Measurements from ENCODE around the gene MLLT6. TPM values are rescaled to one million over a fixed set of nuclear protein-coding genes. Genes with fewer than 3 reads are reported as not detected.

MLLT6 gene
- total and polyA plus RNA-seq, 8 donors = 80.0 to 143 (median 116) TPM

DNA sequence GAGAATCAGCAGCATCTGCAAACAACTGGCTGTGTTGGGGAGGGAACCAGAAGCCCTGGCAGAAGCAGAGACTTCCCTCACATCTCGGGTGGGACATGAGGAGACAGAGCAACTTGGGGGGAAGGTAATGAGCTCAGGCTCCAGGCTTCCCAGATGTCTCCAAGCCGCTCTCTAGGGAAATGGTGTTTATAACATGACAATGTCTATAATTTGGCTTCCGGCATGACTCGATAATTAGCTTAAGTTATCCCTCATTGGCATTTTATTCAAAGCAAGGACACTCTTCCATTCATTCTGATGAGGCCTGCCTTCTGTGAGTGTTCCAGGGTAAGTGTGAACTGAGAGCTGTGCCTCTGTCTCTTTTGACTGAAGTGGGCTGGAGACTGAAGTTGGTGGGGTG, 14.7 kb upstream of the MLLT6 start:
- no peaks in the 10 kb centered on the region for H3K27me3 ChIP-seq
- no peaks in the 10 kb centered on the region for H3K9me3 ChIP-seq
- no peak overlapping the region for H3K4me3 ChIP-seq
- intact Hi-C loops (cut with DNase I) = no loop called here
- no peak overlapping the region for H3K27ac ChIP-seq
- H3K4me1 ChIP-seq = peaks cover 4 to 13% of the 10 kb centered on the region in 2 donors
- ATAC-seq = no peak
- TF ChIP-seq, protein P1, sequence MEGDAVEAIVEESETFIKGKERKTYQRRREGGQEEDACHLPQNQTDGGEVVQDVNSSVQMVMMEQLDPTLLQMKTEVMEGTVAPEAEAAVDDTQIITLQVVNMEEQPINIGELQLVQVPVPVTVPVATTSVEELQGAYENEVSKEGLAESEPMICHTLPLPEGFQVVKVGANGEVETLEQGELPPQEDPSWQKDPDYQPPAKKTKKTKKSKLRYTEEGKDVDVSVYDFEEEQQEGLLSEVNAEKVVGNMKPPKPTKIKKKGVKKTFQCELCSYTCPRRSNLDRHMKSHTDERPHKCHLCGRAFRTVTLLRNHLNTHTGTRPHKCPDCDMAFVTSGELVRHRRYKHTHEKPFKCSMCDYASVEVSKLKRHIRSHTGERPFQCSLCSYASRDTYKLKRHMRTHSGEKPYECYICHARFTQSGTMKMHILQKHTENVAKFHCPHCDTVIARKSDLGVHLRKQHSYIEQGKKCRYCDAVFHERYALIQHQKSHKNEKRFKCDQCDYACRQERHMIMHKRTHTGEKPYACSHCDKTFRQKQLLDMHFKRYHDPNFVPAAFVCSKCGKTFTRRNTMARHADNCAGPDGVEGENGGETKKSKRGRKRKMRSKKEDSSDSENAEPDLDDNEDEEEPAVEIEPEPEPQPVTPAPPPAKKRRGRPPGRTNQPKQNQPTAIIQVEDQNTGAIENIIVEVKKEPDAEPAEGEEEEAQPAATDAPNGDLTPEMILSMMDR (IDR thresholded peaks at IDR 0.05) = no peak
- no peaks in the 10 kb centered on the region for H3K36me3 ChIP-seq
- no peak for DNase-seq

GRCh38 chr17:38691154-38691553, 13.9 kb upstream of the MLLT6 start:
- Histone ChIP-seq H3K36me3 (no peaks in the 10 kb centered on the region), H3K4me3 (no peak overlapping the region), H3K9me3 (no peaks in the 10 kb centered on the region), H3K4me1 (peaks cover 4 to 17% of the 10 kb centered on the region in 2 donors), H3K27me3 (no peaks in the 10 kb centered on the region), H3K27ac (no peak overlapping the region)
- TF ChIP-seq, protein P1 (IDR thresholded peaks at IDR 0.05) = no peak
- DNase-seq = no peak
- intact Hi-C loops (cut with DNase I) = no loop called here
- ATAC-seq = no peak

DNA sequence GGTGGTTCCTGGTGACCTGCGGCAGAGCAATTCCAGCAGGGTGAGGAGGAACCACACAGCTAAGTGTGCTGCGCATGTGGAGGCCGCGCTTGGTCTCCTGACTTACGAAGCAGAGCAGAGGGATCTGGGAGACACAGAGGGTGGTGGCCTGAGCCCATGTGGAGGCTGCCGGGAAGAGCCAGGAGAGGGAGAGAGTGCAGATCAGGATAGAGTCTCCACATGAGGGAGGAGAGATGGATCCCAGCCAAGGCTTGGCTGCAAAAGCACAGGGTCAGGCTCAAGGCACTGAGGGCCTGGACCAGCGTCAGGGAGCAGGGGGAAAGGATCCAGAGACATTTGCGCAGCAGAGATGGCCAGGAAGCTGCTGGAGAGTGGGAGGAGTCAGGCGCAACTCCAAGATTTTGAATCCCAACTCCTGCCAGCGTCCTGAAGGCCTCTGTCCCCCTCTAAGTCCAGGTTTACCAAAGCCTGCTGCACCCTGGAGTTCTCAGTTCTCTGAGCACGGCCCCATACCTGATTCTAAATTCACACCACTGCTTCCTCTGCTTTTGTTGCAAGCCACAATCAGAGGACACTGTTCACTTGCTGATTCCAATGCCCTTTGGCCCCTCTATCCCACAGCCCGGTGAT, 11.3 kb upstream of the MLLT6 start:
- TF ChIP-seq, protein P1 (IDR thresholded peaks at IDR 0.05) = no peak
- DNase-seq = peak in 3 of 4 donors; percentile 71 to 96 (median 90)
- H3K4me1 ChIP-seq = peaks cover 4 to 21% of the 10 kb centered on the region in 2 donors

DNA sequence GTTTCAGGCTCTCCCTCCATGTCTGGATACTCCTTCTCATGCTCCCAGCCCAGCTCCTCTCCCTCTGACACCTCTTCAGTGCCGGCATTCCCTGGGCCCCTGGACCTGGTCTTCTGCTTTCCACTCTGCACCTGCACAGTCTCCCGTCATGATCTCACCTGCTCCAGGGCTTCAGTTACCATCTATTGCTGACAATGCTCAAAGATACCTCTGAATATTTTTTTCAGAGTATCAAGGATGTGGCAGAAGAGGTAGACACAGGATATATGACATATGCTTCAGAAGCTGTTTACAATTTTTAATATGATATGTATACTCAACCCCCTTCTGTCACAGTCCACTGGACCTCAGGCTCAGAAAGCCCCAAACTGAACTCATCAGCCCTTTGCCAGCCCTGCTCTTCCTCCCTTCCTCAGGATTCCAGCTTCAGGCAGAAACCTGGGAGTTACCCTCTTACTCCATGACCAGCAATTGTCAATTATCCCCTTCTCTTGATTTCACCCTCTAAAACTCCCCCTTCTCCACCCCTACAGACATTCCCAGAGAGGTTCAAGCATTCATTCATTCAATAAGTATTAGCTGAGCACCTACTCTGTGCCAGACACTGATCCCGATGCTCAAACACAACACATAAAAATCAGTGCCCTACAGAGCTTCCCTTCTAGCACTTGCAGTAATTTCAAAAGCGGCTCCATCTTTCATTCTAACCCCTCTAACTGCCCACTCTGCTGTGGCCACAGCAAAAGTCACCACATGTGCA, 7.8 kb upstream of the MLLT6 start:
- no peak for DNase-seq
- Histone ChIP-seq H3K27ac (no peak overlapping the region), H3K4me3 (no peak overlapping the region), H3K4me1 (peaks cover 4 to 52% of the 10 kb centered on the region in 2 donors), H3K27me3 (no peaks in the 10 kb centered on the region), H3K36me3 (no peaks in the 10 kb centered on the region), H3K9me3 (no peaks in the 10 kb centered on the region)
- intact Hi-C loops (cut with DNase I) = no loop called here
- TF ChIP-seq, protein P1 (IDR thresholded peaks at IDR 0.05) = no peak
- no peak for ATAC-seq

More for the DNA sequence above, 11.3 kb upstream of the MLLT6 start:
- ATAC-seq = peak; percentile 82
- intact Hi-C loops (cut with DNase I) = no loop called here
- Histone ChIP-seq H3K27ac (peak overlapping the region; percentile 46 to 53), H3K27me3 (no peaks in the 10 kb centered on the region), H3K9me3 (no peaks in the 10 kb centered on the region), H3K4me3 (no peak overlapping the region), H3K36me3 (no peaks in the 10 kb centered on the region)

DNA sequence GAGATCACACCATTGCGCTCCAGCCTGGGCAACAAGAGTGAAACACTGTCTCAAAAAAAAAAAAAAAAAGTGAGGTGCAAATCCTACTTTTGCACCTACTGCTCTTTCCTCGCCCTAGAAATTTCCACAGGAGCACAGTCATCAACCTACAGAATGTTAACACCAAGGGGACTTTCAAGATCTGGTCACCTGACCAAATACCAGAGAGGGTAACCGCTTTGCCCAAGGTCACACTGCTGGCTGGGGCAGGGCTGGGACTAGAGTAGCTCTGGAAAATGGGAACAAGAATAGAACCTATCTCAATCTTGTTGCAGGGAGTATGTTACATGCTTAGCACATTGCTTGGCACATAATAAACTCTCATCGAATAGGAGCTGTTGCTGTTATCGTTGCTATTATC, 6.3 kb upstream of the MLLT6 start:
- Histone ChIP-seq H3K4me1 (peaks cover 10 to 47% of the 10 kb centered on the region in 2 donors), H3K27ac (peak overlapping the region in 1 of 2 donors; percentile 98), H3K9me3 (no peaks in the 10 kb centered on the region), H3K27me3 (no peaks in the 10 kb centered on the region), H3K36me3 (no peaks in the 10 kb centered on the region), H3K4me3 (no peak overlapping the region)
- DNase-seq (no peak), ATAC-seq (no peak)
- TF ChIP-seq, protein P1 (IDR thresholded peaks at IDR 0.05) = no peak
- intact Hi-C loops (cut with DNase I) = no loop called here
